Thoracic aorta (tissue), 2 donors: ENCODE results near the gene GADD45GIP1. TPM values are rescaled to one million over a fixed set of nuclear protein-coding genes. Genes with fewer than 3 reads are reported as not detected.

ENCODE experiments used
- ATAC-seq: fragments of 150-250 bp; one replicate; pipeline ENCODE4 v1.8.0; 2017; ENCODE audit warnings: low read depth; ENCODE audit not compliant: insufficient number of reproducible peaks, low FRiP score
- DNase-seq: peaks from one replicate; pipeline ENCODE4 v3.0.0-alpha.2; 2020; ENCODE audit warnings: low spot score
- H3K27ac ChIP-seq, 2 donors: fragments of 200-600 bp; sonication (generic); 1 replicate in 1 of 2; 2 replicates in 1 of 2; pipeline ENCODE4 v1.5.1; 2016; ENCODE audit warnings: mild to moderate bottlenecking in 2 of 2, moderate library complexity in 2 of 2
- H3K27me3 ChIP-seq: fragments of 200-600 bp; sonication (generic); replicated peaks from 2 replicates; pipeline ENCODE4 v1.6.0; 2016; ENCODE audit warnings: mild to moderate bottlenecking; ENCODE audit not compliant: insufficient read depth
- H3K36me3 ChIP-seq: fragments of 200-600 bp; sonication (generic); one replicate; pipeline ENCODE4 v1.5.1; 2016
- H3K4me1 ChIP-seq, 2 donors: fragments of 200-600 bp; sonication (generic); 1 replicate in 1 of 2; 2 replicates in 1 of 2; pipeline versions ENCODE4 v1.5.1 to v1.6.0; 2016; ENCODE audit warnings: low read depth in 2 of 2, mild to moderate bottlenecking in 1 of 2; ENCODE audit not compliant: control insufficient read depth in 1 of 2
- H3K4me3 ChIP-seq: fragments of 200-600 bp; sonication (generic); 2 replicates; pipeline ENCODE4 v1.5.1; 2016; ENCODE audit warnings: mild to moderate bottlenecking
- H3K9me3 ChIP-seq: fragments of 200-600 bp; sonication (generic); 2 replicates; pipeline ENCODE4 v1.5.1; 2016
- CTCF ChIP-seq: fragments of 200-600 bp; sonication (generic); IDR thresholded peaks from one replicate; pipeline ENCODE4 v1.5.1; 2019; ENCODE audit warnings: antibody characterized with exemption
- total RNA-seq, 2 donors: library from RNA; depleted of rRNA; stranded (reverse); fragments of >200 nt; gene quantifications; one replicate each; pipeline versions ENCODE4 v1.1.0 to v1.2.3, GENCODE V29; 2016

The GADD45GIP1 gene
- total RNA-seq, 2 donors from 2014 or later = 30.2 to 42.8 TPM

GRCh38 chr19:12993562-12993961 lies 36.5 kb upstream of the GADD45GIP1 start:
- H3K27ac ChIP-seq = no peak overlapping the region
- no peak for TF ChIP-seq CTCF
- peaks cover 4 to 19% of the 10 kb centered on the region in 2 donors for H3K4me1 ChIP-seq
- DNase-seq = no peak
- no peak overlapping the region for H3K4me3 ChIP-seq
- H3K36me3 ChIP-seq = no peaks in the 10 kb centered on the region
- no peak for ATAC-seq
- no peaks in the 10 kb centered on the region for H3K27me3 ChIP-seq
- no peaks in the 10 kb centered on the region for H3K9me3 ChIP-seq

- Histone ChIP-seq H3K27me3 (no peaks in the 10 kb centered on the region), H3K4me3 (no peak overlapping the region), H3K36me3 (no peaks in the 10 kb centered on the region), H3K27ac (no peak overlapping the region), H3K9me3 (no peaks in the 10 kb centered on the region), H3K4me1 (peaks cover 3 to 11% of the 10 kb centered on the region in 2 donors)
- no peak for DNase-seq
- TF ChIP-seq CTCF = no peak
- ATAC-seq = no peak
Measured at GRCh38 chr19:12992729-12993128, 35.7 kb upstream of the GADD45GIP1 start.

- Histone ChIP-seq H3K36me3 (no peaks in the 10 kb centered on the region), H3K27ac (no peak overlapping the region), H3K4me3 (no peak overlapping the region), H3K9me3 (no peaks in the 10 kb centered on the region), H3K27me3 (no peaks in the 10 kb centered on the region), H3K4me1 (no peaks in the 10 kb centered on the region)
- no peak for TF ChIP-seq CTCF
- ATAC-seq = no peak
- no peak for DNase-seq
Measured at GRCh38 chr19:12991296-12991695, 34.3 kb upstream of the GADD45GIP1 start.

DNA sequence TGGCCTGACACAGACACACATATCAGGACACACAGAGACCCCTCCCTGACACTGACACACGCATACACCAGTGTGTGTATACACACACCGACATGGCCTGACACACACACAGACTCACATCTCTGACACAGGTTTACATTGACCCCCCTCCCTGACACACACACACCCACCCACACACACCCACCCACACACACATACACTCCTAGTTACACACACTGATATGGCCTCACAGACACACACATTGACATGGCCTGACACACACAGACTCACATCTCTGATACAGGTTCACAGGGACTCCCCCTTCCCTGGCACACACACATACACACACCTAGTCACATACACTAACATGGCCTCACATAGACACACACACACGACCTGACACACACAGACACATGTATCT lies 33.8 kb upstream of the GADD45GIP1 start:
- Histone ChIP-seq H3K4me3 (no peak overlapping the region), H3K36me3 (no peaks in the 10 kb centered on the region), H3K27me3 (no peaks in the 10 kb centered on the region), H3K27ac (no peak overlapping the region), H3K9me3 (no peaks in the 10 kb centered on the region), H3K4me1 (no peaks in the 10 kb centered on the region)
- ATAC-seq (no peak), DNase-seq (no peak)
- TF ChIP-seq CTCF = no peak

DNA sequence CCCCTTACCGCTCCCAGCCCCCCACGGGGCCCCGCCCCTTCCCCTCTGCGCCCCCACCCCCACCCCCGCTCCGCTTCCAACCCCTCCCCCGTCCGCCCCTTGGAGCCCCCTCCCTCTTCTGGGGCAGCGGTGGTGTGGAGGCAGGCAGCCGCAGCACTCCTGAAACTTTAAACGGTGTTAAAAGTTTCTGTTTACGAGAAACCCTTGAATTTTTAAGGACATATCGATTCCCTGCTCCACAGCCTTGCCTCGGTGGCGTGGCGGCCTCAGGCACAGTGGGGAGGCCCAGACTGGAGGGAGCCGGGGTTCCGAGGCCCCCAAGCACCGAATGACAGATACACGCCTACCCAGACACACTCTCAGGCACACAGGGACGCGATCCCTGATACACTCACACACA lies 33.4 kb upstream of the GADD45GIP1 start:
- Histone ChIP-seq H3K9me3 (no peaks in the 10 kb centered on the region), H3K4me1 (no peaks in the 10 kb centered on the region), H3K27me3 (no peaks in the 10 kb centered on the region), H3K27ac (no peak overlapping the region), H3K4me3 (no peak overlapping the region), H3K36me3 (no peaks in the 10 kb centered on the region)
- ATAC-seq (no peak), DNase-seq (no peak)
- TF ChIP-seq CTCF = no peak
